Retina (tissue), 1 donor: ENCODE measurements around the gene ILDR2.
A peak's percentile ranks its signal among the peaks of the same experiment; 100 is the strongest.

Source experiments
- DNase-seq: peaks from one replicate; pipeline ENCODE4 v3.0.0-alpha.2; 2016

The ILDR2 gene

DNA sequence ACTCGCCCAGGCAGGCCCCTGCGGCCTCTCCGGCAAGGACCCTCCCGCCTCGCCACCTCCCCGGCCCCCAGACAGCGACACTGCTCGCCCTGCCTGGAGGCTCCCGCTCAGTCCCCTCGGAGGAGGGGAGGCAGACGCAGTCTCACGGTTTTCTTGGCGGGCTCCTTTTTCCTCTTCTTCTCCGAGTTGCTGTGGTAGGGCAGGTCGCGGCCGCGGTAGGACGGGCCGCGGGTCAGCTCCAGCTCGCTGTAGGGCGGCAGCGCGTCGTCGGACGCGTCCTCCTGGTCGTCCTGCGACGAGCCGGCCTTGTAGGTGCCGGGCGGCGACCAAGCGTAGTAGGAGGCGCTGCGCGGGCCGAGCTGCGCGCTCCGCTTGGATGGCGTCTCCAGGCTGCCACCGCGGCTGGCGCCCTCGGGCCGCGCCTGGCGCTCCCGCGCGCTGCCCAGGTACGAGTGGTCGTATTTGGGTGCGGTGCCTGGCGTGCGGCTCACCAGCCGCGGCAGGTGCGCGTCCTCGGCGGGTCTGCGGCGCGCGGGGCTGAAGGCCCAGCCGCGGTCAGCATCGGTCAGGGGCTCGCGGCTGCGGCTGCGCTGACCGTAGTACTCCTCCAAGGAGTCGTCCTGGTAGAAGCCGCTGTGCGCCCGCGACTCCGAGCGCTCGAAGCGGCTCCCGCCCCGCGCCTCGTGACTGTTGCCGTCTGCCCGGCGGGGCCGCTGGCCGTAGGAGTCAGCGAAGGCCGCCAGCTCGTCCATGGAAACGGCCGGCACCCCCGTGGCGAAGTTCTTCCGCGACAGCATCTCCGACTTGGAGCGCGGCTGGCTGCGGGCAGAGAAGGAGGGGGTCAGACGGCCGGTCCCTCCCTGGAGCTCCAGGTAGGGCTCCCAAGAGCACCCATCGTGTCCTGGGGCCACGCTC is 54.5 kb downstream of the ILDR2 start:
- peak; percentile 84 for DNase-seq

DNA sequence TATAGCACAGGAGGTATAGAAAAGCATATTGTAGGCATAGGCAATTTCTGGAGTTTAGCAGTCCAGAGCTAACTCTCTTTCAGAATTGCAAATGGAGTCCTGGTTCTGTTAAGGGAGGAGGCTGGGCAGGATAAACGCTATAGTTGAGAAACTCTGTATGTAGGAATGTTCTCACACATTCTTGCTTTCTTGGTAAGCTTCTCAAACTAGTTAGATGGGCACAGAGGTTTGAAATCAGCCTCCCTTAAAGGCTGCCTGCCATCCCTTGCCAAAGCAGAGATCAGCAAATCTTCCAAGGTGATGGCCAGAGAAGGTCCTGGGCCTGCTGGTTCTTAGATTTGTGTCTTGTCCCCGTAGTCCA is 56.4 kb downstream of the ILDR2 start:
- DNase-seq = no peak

DNA sequence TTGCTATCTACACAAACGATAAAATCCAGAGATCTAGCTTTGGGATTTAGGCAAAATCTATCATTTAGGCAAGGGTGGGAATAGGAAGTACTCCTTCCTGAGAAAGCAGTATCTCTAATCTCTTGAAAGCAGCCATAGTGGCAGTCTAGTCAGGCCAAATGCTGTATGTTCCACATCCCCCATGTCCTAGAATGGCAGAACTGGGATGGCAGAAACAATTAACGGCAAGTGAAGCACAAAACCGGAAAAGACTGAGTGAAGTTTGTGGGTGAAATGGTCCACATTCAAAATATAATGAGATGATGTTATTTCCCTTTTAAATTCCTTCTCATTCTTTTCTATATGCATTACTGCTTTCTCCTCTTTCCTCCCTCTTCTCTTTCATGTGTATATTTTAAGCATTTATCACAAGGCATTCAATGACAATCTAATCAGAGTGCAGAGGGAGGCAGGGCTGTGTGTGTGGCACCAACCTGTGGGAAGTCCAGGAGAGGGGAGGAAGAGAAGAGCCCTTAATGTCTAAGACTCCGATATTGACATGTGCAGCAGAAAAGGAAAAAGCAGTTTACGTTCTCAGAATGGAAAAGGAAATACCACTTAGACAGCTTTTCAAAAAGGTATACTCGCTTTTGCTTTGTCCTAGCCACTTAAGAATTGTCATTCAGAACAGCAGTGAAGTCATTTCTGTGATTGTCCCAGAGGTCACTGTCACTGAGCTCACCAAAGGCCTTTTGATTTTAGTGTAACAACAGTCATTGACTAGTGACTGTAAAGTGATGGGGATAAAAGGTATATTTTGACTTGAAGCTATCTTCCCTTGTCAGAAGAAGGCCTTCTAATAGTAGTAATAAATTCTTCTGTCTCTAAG is 57.0 kb downstream of the ILDR2 start:
- DNase-seq = no peak

DNA sequence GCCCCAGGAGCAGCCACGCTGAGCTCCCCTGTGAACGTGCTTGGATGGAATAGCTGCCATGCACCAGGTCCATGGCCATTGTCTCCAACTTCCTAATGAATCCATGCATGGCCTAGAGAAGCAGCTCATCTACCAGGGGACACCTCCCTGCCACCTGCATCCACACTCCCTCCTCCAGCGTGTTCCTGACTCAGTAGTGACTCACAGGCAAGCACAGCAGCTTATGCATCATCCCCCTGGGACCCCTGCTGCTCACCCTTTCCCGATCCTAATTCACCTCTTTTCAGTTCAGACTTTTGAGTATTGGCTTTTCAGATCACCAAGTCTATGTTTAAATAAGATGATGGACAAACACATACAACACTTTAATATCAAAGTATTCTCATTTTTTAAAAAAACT is 59.4 kb downstream of the ILDR2 start:
- DNase-seq = no peak

DNA sequence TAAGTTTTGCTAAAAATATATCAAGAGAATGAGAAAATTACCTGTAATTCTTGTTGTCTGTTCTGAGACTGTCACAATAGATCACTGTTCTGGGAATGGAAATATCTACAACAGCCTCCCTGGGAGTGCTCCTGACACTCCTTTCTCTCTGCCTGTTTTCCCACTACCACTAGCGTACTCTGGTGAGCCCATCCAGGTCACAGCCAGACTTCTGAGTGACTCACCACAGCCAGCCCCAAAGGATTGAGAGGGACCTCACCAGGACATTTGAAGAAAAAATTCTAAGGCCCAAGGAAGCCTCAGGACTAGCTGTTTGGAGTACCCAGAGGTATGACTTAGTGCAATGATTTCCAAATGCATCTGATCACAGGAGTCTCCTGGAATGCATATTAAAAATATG is 60.3 kb downstream of the ILDR2 start:
- DNase-seq = no peak

DNA sequence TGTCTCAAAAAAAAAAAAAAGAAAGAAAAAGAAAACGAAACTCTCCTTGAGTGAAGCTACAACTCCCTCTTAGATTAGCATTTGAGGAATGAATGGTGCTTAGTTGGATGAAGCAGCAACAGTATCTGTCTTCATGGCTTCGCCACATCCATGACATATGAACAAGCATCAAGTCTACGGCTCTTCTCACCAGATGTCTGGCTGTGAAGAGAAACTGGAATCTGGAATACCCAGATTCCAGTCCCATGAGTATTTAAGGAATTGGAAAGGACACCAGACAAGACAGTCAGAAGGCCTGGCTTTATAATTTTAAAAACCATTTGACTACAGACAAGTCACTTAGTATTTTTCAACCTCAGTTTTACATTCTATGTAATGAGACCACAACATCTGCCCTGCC is 61.2 kb downstream of the ILDR2 start:
- DNase-seq = no peak

DNA sequence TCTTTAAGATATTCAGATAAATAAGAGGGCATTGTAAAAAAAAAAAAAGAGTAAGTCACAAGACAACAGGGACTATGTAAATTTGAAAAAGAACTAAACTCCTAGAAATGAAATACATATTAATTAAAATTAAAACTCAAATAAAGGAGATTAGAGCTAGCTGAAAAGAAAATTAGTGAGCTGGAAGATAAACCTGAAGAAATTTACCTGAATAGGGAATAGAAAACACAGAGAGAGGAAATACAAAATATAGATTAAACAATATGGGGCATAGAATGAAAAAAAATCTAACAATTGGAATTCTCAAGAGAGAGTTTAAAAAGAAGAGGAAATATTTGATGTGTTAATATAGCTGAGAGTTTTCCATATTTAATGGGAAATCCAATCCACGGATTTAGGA is 63.7 kb downstream of the ILDR2 start:
- no peak for DNase-seq

DNA sequence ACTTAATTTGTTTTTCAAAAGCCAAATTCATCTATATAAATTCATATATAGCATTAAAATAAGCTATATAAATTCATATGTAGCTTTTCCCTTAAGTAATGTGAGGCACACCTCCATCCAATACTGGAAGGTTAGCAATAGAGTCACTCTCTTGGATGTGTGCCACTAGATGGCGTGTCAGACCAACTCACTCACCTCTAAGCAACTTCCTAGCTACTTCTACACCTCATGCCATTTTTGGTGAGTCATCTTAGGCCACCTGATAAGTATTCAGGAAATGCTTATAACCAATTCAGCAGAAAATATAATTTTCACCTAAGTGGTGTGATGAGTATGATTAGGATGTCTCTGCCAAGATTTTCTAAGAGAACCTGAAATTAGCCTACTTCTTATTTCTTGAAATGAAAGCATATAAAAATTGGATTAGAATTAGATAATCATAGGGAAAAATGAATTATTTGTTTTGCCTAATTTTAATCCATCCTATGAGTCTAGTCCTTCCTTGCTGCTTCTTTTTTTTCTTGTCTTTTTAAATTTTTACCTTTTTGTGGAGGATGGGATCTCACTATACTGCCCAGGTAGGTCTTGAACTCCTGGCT is 64.8 kb downstream of the ILDR2 start:
- peak; percentile 54 for DNase-seq

DNA sequence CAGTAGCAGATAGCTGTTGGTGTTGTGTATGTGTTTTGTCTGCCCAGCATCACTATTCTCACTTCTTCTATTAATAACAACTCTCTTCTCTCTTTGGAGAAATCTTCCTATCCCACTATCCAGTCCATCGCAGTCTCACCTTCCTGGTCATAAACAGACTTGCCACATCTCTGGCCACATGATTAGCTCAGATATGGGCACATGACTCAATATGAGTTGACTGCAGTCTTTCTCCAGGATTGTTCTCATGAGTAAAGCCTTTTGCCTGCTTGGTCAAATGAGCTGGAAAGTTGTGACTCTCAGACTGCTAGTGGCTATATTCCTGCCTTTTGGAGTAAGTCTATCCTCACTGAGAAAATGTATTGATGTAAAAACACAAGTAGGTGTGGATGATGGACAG is 66.4 kb downstream of the ILDR2 start:
- DNase-seq = no peak

DNA sequence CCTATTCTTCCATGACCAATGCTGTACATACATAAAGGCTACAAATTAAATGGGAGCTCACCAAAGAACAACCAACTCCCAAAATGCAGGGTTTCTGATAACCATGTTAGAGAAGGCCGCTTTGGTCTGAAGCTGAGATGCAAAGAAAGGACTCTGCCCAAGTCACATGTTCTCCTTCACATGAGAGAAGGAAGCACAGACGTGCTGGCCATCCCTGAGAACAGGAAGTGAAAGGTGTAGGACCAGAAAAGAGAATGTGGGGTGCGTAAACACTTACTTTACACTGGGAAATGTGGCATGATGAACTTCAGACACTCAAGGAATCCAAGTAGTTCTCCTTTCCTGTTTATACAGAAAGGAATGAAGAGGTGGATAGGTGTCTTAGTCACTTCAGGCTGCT is 67.6 kb downstream of the ILDR2 start:
- DNase-seq = no peak

DNA sequence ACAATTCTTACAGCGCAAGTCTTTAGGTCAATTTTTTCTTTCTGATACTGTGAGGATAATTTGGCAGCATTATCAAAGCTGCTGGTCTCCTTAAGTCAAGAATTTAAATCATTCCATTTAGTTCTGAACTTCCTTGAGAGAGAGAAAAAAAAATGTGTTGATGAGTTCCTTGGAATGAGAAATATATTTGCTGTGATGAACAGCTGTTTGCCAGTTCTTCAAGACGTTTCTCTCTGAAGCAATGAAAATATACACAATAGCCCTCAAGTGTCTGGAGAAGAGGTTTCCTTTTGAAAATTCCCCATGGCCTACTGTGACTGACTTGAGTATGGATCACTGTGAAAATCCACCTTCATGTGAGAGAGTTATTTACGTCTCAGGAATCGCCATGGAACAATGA is 68.3 kb downstream of the ILDR2 start:
- no peak for DNase-seq

DNA sequence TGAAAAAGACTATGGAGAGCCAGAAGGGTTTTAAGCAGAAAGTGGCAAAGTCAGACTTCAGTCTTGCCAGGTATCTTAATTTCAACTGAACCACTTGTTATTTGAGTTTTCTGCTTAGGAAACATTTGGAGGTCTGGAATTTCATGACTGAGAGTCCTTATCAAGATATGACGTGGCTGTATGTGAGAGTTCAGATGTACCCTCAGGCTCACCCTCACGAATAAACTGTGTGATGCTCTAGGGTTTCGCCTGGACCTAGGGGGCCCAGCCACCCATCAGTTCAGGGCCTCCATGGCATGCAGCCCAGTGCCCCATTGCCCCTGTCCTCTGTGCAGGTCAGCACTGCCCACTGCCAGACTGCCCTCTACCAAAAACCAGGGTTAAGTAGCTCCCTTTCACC is 68.7 kb downstream of the ILDR2 start:
- no peak for DNase-seq

DNA sequence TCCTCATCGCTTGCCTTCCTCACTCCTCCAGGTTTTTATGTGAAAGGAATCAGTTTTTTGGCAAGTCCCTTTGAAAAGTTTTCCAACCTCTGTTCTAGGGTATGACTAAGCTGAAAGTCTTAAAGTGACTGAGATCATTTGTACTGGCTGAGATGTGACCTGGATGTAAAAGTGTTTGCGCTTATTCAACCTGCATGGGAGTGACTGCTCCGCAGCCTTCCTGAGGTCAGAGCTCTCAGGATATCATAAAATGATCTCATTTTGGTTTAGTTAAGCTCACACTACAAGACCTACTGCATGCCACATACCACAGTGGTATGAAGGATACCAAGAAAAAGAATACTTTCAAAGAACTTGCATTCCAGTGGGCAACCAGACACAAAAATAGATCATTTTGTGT is 69.4 kb downstream of the ILDR2 start:
- DNase-seq = no peak

DNA sequence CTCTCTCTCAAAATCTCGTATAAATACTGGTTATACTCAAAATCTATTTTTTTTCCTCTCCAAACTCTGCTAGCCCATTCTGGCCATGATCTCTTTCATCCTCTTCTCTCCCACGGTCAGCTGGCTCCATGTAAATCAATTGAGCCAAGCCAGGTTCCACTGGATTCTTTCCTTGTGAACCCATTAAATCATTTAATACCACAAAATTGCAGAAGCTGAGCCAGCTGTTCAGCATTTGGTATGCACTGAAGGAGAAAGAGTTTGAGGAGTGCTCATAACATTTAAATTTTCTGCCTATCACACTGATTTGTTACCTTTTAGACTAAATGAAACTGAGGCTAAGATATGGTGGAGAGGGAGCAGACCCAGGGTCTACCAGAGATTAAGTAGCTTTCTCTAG is 70.2 kb downstream of the ILDR2 start:
- DNase-seq = no peak

DNA sequence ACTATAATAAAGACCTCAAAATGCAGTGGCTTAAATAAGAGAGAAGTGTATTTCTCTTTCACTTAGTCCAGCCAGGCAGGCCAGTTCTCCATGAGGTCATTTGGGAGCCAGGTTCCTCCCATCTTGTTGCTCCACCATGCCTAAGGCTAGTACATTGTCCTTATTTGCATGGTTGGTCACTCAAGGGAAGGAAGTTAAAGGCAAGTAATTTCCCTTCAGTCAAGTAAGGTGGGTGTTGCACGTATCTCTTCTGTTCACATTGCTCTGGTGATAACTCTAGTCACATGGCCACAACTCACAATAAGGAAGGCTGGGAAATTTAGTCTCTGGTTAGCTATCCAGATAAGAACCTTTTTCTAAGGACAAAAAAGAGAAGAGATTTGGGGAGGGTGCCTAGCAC is 72.1 kb downstream of the ILDR2 start:
- DNase-seq = no peak

DNA sequence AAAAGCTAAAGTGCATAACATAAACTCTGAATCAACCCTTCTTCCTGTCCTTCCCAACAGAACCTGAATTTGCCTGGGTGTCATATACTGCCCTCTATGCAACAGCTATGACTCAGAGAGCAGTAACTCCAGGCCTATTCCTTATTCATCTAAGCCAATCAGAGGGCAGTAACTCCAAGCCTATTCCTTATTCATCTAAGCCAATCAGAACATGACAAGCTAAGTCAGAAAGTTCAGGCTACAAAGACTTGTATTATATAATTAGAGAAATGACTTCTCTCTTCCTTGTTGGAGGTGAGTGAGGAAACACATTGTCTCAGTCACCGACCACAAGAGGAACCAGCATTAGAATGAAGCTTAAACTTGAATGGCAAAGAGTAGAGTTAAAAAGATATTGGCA is 73.1 kb downstream of the ILDR2 start:
- DNase-seq = no peak

DNA sequence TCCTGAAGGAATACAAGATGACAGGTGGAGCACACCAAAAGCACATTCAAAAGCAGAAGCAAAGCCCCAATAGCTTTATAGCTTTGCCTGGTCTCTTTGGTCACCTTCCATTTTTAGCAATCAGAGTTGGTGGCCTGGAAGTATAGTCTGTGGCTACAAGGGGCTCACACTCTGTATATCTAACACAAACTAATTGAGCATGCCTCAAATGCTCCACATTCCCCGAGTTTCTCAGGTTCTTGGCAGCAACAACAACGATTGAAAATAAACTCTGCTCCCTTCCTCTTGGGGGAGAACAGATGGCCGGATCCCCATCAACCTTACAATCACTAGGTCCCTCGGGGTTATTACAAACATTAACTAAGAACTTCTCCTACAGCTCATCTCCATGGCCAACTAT is 74.4 kb downstream of the ILDR2 start:
- no peak for DNase-seq

DNA sequence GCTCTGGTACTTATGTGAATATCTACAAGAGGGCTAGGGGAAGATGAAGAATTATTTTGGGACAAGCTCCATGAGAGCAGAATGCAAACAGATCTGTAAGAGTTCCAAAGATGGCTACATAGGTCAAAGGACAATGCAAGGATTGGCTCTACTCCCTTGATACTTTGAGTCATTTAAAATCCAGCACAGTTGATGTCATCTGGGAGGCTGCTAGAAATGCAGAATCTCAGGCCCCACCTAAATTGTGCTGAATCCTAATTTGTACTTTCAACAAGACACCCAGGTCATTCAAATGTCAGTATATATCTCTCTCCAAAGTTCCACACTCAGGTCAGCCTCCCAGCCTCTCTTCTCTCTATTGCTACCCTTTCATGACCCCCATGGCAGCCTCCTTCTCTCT is 75.6 kb downstream of the ILDR2 start:
- DNase-seq = no peak

DNA sequence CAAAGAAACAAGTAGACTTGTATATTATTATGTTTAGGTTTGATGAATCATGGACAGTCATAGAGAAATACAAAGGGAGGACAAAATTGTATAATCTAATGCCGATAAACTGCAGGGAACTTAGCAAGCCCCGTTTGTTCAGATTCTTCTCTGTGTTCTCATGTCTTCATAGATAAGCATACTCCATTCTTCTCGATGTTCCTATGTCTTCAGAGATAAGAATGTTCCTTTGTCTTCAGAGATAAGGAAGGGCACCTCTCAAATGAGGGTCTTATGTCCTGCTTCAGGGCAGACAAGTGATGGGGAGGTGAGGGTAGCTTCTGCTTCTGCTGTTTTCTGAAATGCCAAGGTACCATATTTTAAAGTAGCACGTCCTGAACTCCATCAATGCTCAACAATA is 79.6 kb downstream of the ILDR2 start:
- DNase-seq = no peak

DNA sequence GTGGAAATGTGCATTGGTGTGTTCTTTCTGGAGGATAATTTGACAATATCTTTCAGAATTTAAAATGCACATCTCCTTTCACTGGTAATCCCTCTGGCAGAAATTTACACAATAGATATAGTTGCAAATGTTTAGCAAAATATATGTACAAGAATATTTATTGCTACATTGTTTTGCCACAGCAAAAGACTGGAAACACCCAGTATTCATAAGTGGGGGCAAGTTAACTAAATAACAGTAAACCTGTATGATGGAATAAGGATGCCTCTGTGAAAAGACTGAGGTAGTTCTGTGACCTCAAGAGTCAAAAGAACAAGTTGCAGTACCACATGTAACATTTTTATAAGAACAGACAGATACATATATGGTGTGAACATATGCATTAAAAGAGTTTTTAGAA is 85.6 kb downstream of the ILDR2 start:
- DNase-seq = no peak

DNA sequence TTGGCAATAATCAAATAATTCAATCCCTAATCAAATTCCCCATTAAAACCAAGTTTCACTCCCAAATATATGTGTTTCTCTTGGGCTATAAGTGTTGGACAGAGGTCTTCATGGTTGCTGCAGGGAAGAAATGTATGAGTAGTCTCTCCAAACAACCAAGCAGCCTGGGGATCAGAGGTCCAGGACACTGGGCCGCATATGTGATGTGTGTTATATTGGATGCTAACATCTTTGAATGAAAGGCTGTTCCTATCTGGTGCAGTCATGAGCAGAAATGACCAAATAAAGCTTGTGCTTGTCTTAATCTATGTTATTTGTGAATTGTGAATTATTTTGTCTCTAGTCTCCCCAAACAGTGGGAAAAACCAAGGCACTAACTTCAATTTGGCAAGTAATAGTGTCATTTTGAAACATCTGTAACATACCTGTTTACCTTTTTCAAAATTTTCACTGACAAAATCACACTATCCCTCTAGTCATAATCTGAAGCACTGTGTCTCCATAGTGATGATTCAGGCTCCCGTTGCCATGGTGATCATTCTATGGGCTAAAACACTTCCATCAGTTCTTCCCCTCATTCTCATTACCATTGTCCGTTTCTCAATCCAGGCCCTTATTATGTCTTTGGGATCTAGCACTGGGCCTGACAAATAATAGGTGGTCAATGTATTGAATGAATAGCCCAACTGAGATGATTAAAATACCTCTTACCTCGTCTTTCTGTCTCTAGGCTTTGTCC is 86.8 kb downstream of the ILDR2 start:
- no peak for DNase-seq

DNA sequence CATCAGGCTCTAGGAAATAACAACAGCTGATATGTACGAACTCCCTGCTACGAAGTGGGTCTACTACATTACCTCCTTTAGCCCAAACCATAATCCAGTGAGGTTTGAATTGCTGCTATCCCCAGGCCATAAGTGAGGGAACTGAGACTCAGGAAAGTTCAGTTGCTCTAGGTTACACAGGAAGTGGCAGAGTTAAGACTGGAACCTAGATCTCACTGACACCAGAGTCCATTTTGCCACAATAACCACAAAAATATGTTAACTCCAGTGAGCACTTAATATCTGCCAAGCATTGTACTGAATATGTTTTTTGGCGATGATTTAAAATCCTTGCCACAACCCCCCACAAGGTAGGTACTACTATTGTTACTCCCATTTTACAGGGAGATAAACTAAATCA is 90.4 kb downstream of the ILDR2 start:
- no peak for DNase-seq

DNA sequence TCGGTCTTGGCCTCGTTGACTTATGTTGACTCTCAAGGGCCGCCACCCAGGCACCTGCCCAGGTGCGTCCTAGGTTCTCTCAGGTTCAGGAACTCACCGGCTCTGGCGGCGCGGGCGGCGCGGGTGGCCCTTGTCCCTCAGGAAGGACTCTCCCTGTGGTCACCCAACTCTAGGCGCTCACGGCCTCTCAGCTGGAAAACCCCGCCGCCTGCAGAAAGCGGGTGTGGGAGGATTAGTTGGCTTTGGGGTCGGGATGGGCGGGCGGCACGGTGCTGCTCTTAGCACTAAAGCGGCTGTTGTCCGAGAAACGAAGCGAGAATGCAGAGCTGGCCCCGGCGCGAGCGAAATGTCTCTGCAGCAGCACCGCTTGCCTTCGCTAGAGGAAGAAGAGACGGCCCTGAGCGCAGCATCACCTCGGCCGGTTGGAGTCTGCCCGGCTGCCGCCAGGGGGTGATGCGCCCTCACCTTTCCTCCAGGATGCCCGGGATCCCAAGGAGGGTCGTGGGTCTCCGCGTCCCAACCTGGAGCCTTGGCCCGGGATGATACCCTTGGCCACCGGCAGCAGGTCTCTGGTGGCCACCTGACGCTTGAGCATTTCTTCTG is 91.2 kb downstream of the ILDR2 start:
- peak; percentile 88 for DNase-seq
